K562 (cell line): Measurements from ENCODE around the gene DPEP2. TPM values are rescaled to one million over a fixed set of nuclear protein-coding genes. Genes with fewer than 3 reads are reported as not detected.

Source experiments
- ATAC-seq: fragments of 200-7000 bp; cut with Tn5 transposase; 3 replicates; pipeline ENCODE4 v1.9.1; 2020; ENCODE audit warnings: moderate library complexity
- BruUV-seq: library from RNA; stranded (reverse); fragments of 400-500 nt; replicated peaks from 2 replicates; lab custom pipeline; 2021; lab: Mats Ljungman, UMichigan
- CTCF ChIA-PET: fragments of 300-600 bp; formaldehyde crosslinking; extraction: SDS; loops from one replicate; lab custom pipeline; 2021; ENCODE audit warnings: low intra/inter-chr PET ratio; lab: Yijun Ruan, JAX
- POLR2A ChIA-PET: fragments of 300-600, 350-650 bp; sonication (Branson Sonifier 250); formaldehyde crosslinking; extraction: SDS; loops from one replicate; lab custom pipeline; 2021; ENCODE audit warnings: antibody characterized with exemption, inconsistent platforms; lab: Yijun Ruan, JAX
- DNase-seq, 4 experiments: peaks; one replicate each; pipeline versions ENCODE4 v3.0.0 to v3.0.0-alpha.2; 2011 to 2018; ENCODE audit warnings: low spot score in 3 of 4, mixed read lengths in 3 of 4; ENCODE audit errors: extremely low read depth in 1 of 4
- FAIRE-seq: peaks from 2 replicates; lab custom pipeline; 2011; peaks lifted over from hg19 to GRCh38; lab: Jason Lieb, UNC
- H2AFZ ChIP-seq: 2 replicates; pipeline ENCODE4 v1.6.0; 2011; ENCODE audit warnings: low read depth, low read length, control low read depth, inconsistent platforms
- H3K27ac ChIP-seq: fragments of 200-600 bp; 3 replicates; pipeline ENCODE4 v1.8.0; 2011; ENCODE audit warnings: low read depth, mild to moderate bottlenecking, control low read depth, inconsistent platforms, low read length, moderate library complexity, mixed read lengths; ENCODE audit errors: extremely low read depth
- H3K27me3 ChIP-seq, 2 experiments: fragments of 300-600 bp in 1 of 2; 2 replicates in 1 of 2; 3 replicates in 1 of 2; pipeline versions ENCODE4 v1.6.0 to v1.8.0; 2011; ENCODE audit warnings: inconsistent platforms in 2 of 2, low read length in 2 of 2, mild to moderate bottlenecking in 1 of 2, mixed read lengths in 1 of 2, moderate library complexity in 1 of 2; ENCODE audit not compliant: control insufficient read depth in 2 of 2, insufficient read depth in 2 of 2
- H3K36me3 ChIP-seq: fragments of 300-600 bp; 3 replicates; pipeline ENCODE4 v1.8.0; 2011; ENCODE audit warnings: mild to moderate bottlenecking, low read length, inconsistent platforms; ENCODE audit not compliant: control insufficient read depth, insufficient read depth
- H3K4me1 ChIP-seq, 2 experiments: fragments of 200-600 bp in 1 of 2; replicated peaks in 1 of 2; 2 replicates in 1 of 2; 3 replicates in 1 of 2; pipeline versions ENCODE4 v1.5.1 to v1.8.0; 2011; ENCODE audit warnings: inconsistent platforms in 2 of 2, low read length in 2 of 2, mild to moderate bottlenecking in 1 of 2, mixed read lengths in 1 of 2, moderate library complexity in 1 of 2; ENCODE audit not compliant: control insufficient read depth in 2 of 2, insufficient read depth in 2 of 2
- H3K4me2 ChIP-seq: 2 replicates; pipeline ENCODE4 v1.6.1; 2011; ENCODE audit warnings: low read length, control low read depth, inconsistent platforms, mixed read lengths; ENCODE audit not compliant: insufficient read depth
- H3K4me3 ChIP-seq: fragments of 200-600 bp; sonication (generic), shearing (Covaris generic); 2 replicates; pipeline ENCODE4 v1.5.1; 2016; ENCODE audit warnings: control low read depth, inconsistent platforms
- H3K79me2 ChIP-seq: fragments of 200-600 bp; 3 replicates; pipeline ENCODE4 v1.8.0; 2011; ENCODE audit warnings: low read length, inconsistent platforms; ENCODE audit not compliant: control insufficient read depth, insufficient read depth
- H3K9ac ChIP-seq, 2 experiments: 2 replicates each; pipeline versions ENCODE4 v1.6.0 to v1.6.1; 2011; ENCODE audit warnings: low read depth in 2 of 2, low read length in 2 of 2, control low read depth in 1 of 2, inconsistent platforms in 1 of 2, mild to moderate bottlenecking in 1 of 2, mixed read lengths in 1 of 2; ENCODE audit not compliant: insufficient read depth in 1 of 2
- H3K9me1 ChIP-seq: one replicate; pipeline ENCODE4 v1.6.0; 2011; ENCODE audit warnings: inconsistent platforms, mild to moderate bottlenecking, low read length, moderate library complexity; ENCODE audit not compliant: control insufficient read depth, insufficient read depth
- H3K9me3 ChIP-seq: replicated peaks from 2 replicates; pipeline ENCODE4 v1.5.1; 2011; ENCODE audit warnings: low read depth, low read length, inconsistent platforms; ENCODE audit not compliant: control insufficient read depth, insufficient read depth
- H4K20me1 ChIP-seq: replicated peaks from 2 replicates; pipeline ENCODE4 v1.6.1; 2011; ENCODE audit warnings: low read length, inconsistent platforms, mixed read lengths; ENCODE audit not compliant: control insufficient read depth, insufficient read depth
- MLLT1 ChIP-seq, 2 experiments: fragments of 450-650 bp; IDR thresholded peaks; 2 replicates each; pipeline ENCODE4 v1.6.1; 2016
- PRPF4 ChIP-seq: fragments of 200-400 bp; formaldehyde crosslinking; IDR thresholded peaks from one replicate; pipeline ENCODE4 v1.6.1; 2017; ENCODE audit warnings: low read length, low read depth, mild to moderate bottlenecking; ENCODE audit not compliant: insufficient read depth, poor library complexity, severe bottlenecking
- TFE3 ChIP-seq: fragments of 450-650 bp; formaldehyde crosslinking; IDR thresholded peaks from 2 replicates; pipeline ENCODE4 v1.4.0; 2020; ENCODE audit warnings: mild to moderate bottlenecking, mixed read lengths
- WGBS: fragments of 100-300 bp; shearing (Covaris generic); methylation state at CpG from one replicate; pipeline ENCODE4 v1.1.6; 2016; ENCODE audit warnings: low coverage, mixed read lengths; ENCODE audit not compliant: insufficient coverage; ENCODE audit errors: missing lambda C conversion rate; 5-methylcytosine and 5-hydroxymethylcytosine counted together
- in situ Hi-C: fragments of 300-500 bp; cut with MboI; formaldehyde crosslinking; loops from 4 replicates; pipeline ENCODE4 v1.15.0; 2018; ENCODE audit warnings: inconsistent platforms, mixed read lengths
- intact Hi-C: fragments of 100-400 bp; cut with micrococcal nuclease; formaldehyde crosslinking; loops from 2 replicates; pipeline ENCODE4 v1.14.2; 2022
- polyA plus RNA-seq, 8 experiments: library from polyadenylated mRNA; depleted of rRNA in 4 of 8; stranded (reverse) in 5 of 8; unstranded in 3 of 8; fragments of >200 nt; fragmentation: Nextera tagmentation in 2 of 8; fragmentation: Illumina TruSeq in 1 of 8; extraction: Ambion mirVana in 2 of 8; extraction: Trizol in 1 of 8; gene quantifications; 2 replicates each; pipeline versions ENCODE4 v1.2.1 to v1.2.3, GENCODE V29; 2011 to 2014; ENCODE audit warnings: inconsistent platforms in 1 of 8, missing spikeins in 1 of 8
- total RNA-seq, 7 experiments: library from RNA; depleted of rRNA in 6 of 7; stranded (reverse); fragments of >200 nt in 6 of 7; fragmentation: Illumina TruSeq in 2 of 7; extraction: Trizol in 2 of 7; gene quantifications; 2 replicates each; pipeline versions ENCODE4 v1.2.1 to v1.2.3, GENCODE V29; 2011 to 2021; ENCODE audit warnings: low replicate concordance in 1 of 7

DPEP2 gene
- total and polyA plus RNA-seq, 9 of the 15 experiments (the other 6 are each of a cell fraction or from before 2014, with no cell fraction given) = 0.14 to 1.2 (median 0.38) TPM

- no peaks in the 10 kb centered on the region for H3K79me2 ChIP-seq
- peak; percentile 45; the same call in 1 of the 2 replicates for TF ChIP-seq TFE3 (CRISPR knock-in tag)
- TF ChIP-seq MLLT1 (IDR thresholded peaks at IDR 0.05) = 0 out of 4 replicates have a peak, but pooled peaks of 1 of the 2 experiments have one; percentile 8
- no peak for TF ChIP-seq PRPF4
- TF ChIP-seq, all 486 proteins: peak for 2
- Histone ChIP-seq H3K4me3 (no peak overlapping the region), H3K27ac (peak overlapping the region; percentile 89; the same call in 1 of the 3 replicates), H3K9ac (peak overlapping the region; percentile 71 to 81; a peak in 3 of 4 replicates), H4K20me1 (no peaks in the 10 kb centered on the region), H3K4me2 (peak overlapping the region; percentile 62; the same call in 1 of the 2 replicates), H3K9me3 (no peaks in the 10 kb centered on the region), H3K9me1 (no peaks in the 10 kb centered on the region), H3K36me3 (no peaks in the 10 kb centered on the region), H3K27me3 (no peaks in the 10 kb centered on the region), H3K4me1 (peaks cover 15 to 34% of the 10 kb centered on the region in 2 experiments), H2AFZ (peak overlapping the region; percentile 91)
- ATAC-seq (no peak), DNase-seq (no peak), FAIRE-seq (no peak)
- ChIA-PET POLR2A (no interaction called here), CTCF (interaction anchor here (0.6 to 2.1 kb wide), 3 partner anchors 48 to 236 kb away, joined by 3 to 18 read pairs (median 16); no protein-coding TSS in a partner anchor)
- no TSS peak for BruUV-seq
- in situ Hi-C loops = loop anchor here (10.0 kb wide), 1 partner anchor 322 kb away; the partner anchor contains the start of genes PRMT7 and SLC7A6OS
- 69% methylated on average over 17 of the region's 20 CpGs for WGBS
- intact Hi-C loops = loop anchor here (1.0 kb wide), 2 partner anchors 48 to 237 kb away; no protein-coding TSS in a partner anchor
These were observed 6.5 kb downstream of the DPEP2 start for GRCh38 chr16:67992661-67993206.
